ENCODE measurements around the gene ZNF280A.
"Not testable (repeated sequence)": the region's sequence is repeated elsewhere in the genome, so short reads cannot be mapped to it uniquely, and the experiment has no call there.

Gene ZNF280A

GRCh38 chr22:22538226-22538989 lies 18.3 kb upstream of the ZNF280A start:
- peak in 1 of 2 experiments; percentile 4 for DNase-seq

GRCh38 chr22:22536916-22537315 lies 16.8 kb upstream of the ZNF280A start:
- no peak for DNase-seq

GRCh38 chr22:22536515-22536914 lies 16.4 kb upstream of the ZNF280A start:
- no peak for DNase-seq

- no peak for DNase-seq
Measured at GRCh38 chr22:22535662-22536061, 15.6 kb upstream of the ZNF280A start.

GRCh38 chr22:22534604-22535415 lies 14.7 kb upstream of the ZNF280A start:
- DNase-seq = no peak

- DNase-seq = no peak
Measured at GRCh38 chr22:22533863-22534262, 13.8 kb upstream of the ZNF280A start.

GRCh38 chr22:22533417-22533816 lies 13.3 kb upstream of the ZNF280A start:
- no peak for DNase-seq

- DNase-seq = not testable (repeated sequence)
Measured at GRCh38 chr22:22532547-22533071, 12.5 kb upstream of the ZNF280A start.

GRCh38 chr22:22531770-22532546 lies 11.9 kb upstream of the ZNF280A start:
- DNase-seq = no peak

GRCh38 chr22:22528780-22529179 lies 8.7 kb upstream of the ZNF280A start:
- DNase-seq = no peak

GRCh38 chr22:22527312-22527711 lies 7.2 kb upstream of the ZNF280A start:
- no peak for DNase-seq

GRCh38 chr22:22526125-22526912 lies 6.2 kb upstream of the ZNF280A start:
- no peak for DNase-seq

- DNase-seq = no peak
Measured at GRCh38 chr22:22523494-22523893, 3.4 kb upstream of the ZNF280A start.

- no peak for DNase-seq
Measured at GRCh38 chr22:22521631-22522030, 1.6 kb upstream of the ZNF280A start.

GRCh38 chr22:22520667-22521602 lies 865 bp upstream of the ZNF280A start:
- DNase-seq = no peak

- no peak for DNase-seq
Measured at GRCh38 chr22:22519591-22519990, 479 bp downstream of the ZNF280A start.

- DNase-seq = no peak
Measured at GRCh38 chr22:22516992-22517391, 3.1 kb downstream of the ZNF280A start.

GRCh38 chr22:22515890-22516289 lies 4.2 kb downstream of the ZNF280A start:
- DNase-seq = no peak

GRCh38 chr22:22514431-22514830 lies 5.6 kb downstream of the ZNF280A start:
- peak; percentile 15 to 74 for DNase-seq

- DNase-seq = no peak
Measured at GRCh38 chr22:22513619-22514018, 6.5 kb downstream of the ZNF280A start.

- no peak for DNase-seq
Measured at GRCh38 chr22:22512951-22513350, 7.1 kb downstream of the ZNF280A start.
